SK-N-SH treated with all-trans-retinoic acid at 6 μM for 48 hours (cell line): Measurements from ENCODE around the gene ROPN1.

Experiments
- ATAC-seq: fragments of 200-7000 bp; cut with Tn5 transposase; 3 replicates; pipeline ENCODE4 v1.9.1; 2020; ENCODE audit warnings: mild to moderate bottlenecking, moderate library complexity
- ARNTL ChIP-seq: fragments of 450-650 bp; formaldehyde crosslinking; IDR thresholded peaks from 2 replicates; pipeline ENCODE4 v1.5.0; 2020; ENCODE audit warnings: low read depth, mild to moderate bottlenecking, moderate library complexity, borderline replicate concordance
- CREB5 ChIP-seq: fragments of 250-450 bp; sonication (Bioruptor Pico); IDR thresholded peaks from 2 replicates; pipeline ENCODE4 v1.5.1; 2020; ENCODE audit warnings: low read depth, mild to moderate bottlenecking, moderate library complexity
- CSRNP3 ChIP-seq: fragments of 250-450 bp; sonication (Bioruptor Pico); IDR thresholded peaks from 2 replicates; pipeline ENCODE4 v1.5.1; 2021; ENCODE audit warnings: mild to moderate bottlenecking, moderate library complexity
- GLIS3 ChIP-seq: fragments of 250-450 bp; sonication (Bioruptor Pico); IDR thresholded peaks from 2 replicates; pipeline ENCODE4 v1.5.0; 2020; ENCODE audit warnings: mild to moderate bottlenecking, moderate library complexity
- ISL1 ChIP-seq: fragments of 250-450 bp; sonication (Bioruptor Pico); IDR thresholded peaks from 2 replicates; pipeline ENCODE4 v2.1.2; 2022; ENCODE audit warnings: mild to moderate bottlenecking, moderate library complexity
- OSR1 ChIP-seq: fragments of 250-450 bp; sonication (Bioruptor Pico); IDR thresholded peaks from 2 replicates; pipeline ENCODE4 v1.8.0; 2022; ENCODE audit warnings: moderate library complexity, mild to moderate bottlenecking, inconsistent platforms
- POU6F1 ChIP-seq: fragments of 250-450 bp; sonication (Bioruptor Pico); IDR thresholded peaks from 2 replicates; pipeline ENCODE4 v1.8.0; 2021; ENCODE audit warnings: low read depth, mild to moderate bottlenecking, moderate library complexity, borderline replicate concordance
- PPARA ChIP-seq: fragments of 250-450 bp; sonication (Bioruptor Pico); IDR thresholded peaks from 2 replicates; pipeline ENCODE4 v1.5.0; 2020; ENCODE audit warnings: mild to moderate bottlenecking, borderline replicate concordance
- RARB ChIP-seq: fragments of 250-450 bp; sonication (Bioruptor Pico); IDR thresholded peaks from 2 replicates; pipeline ENCODE4 v1.8.0; 2021; ENCODE audit warnings: mild to moderate bottlenecking, moderate library complexity
- SNAI2 ChIP-seq: fragments of 250-450 bp; sonication (Bioruptor Pico); IDR thresholded peaks from 2 replicates; pipeline ENCODE4 v1.5.0; 2020; ENCODE audit warnings: mild to moderate bottlenecking, moderate library complexity
- TCF4 ChIP-seq: fragments of 250-450 bp; sonication (Bioruptor Pico); IDR thresholded peaks from 2 replicates; pipeline ENCODE4 v1.8.0; 2021; ENCODE audit warnings: mild to moderate bottlenecking, moderate library complexity, borderline replicate concordance
- TOX ChIP-seq: fragments of 250-450 bp; sonication (Bioruptor Pico); IDR thresholded peaks from 2 replicates; pipeline ENCODE4 v1.8.0; 2021; ENCODE audit warnings: mild to moderate bottlenecking, moderate library complexity, borderline replicate concordance
- TSHZ2 ChIP-seq: fragments of 250-450 bp; sonication (Bioruptor Pico); IDR thresholded peaks from 2 replicates; pipeline ENCODE4 v1.5.0; 2020; ENCODE audit warnings: mild to moderate bottlenecking, moderate library complexity
- ZC3H10 ChIP-seq: fragments of 250-450 bp; sonication (Bioruptor Pico); IDR thresholded peaks from 2 replicates; pipeline ENCODE4 v1.5.1; 2021; ENCODE audit warnings: mild to moderate bottlenecking, moderate library complexity
- ZFP3 ChIP-seq: fragments of 250-450 bp; sonication (Bioruptor Pico); IDR thresholded peaks from 2 replicates; pipeline ENCODE4 v1.5.0; 2020; ENCODE audit warnings: mild to moderate bottlenecking, moderate library complexity
- ZNF565 ChIP-seq: fragments of 450-650 bp; formaldehyde crosslinking; conservative IDR thresholded peaks from 2 replicates; pipeline ENCODE4 v1.5.0; 2020; ENCODE audit warnings: low read depth, mild to moderate bottlenecking, moderate library complexity
- ZNF70 ChIP-seq: fragments of 450-650 bp; formaldehyde crosslinking; IDR thresholded peaks from 2 replicates; pipeline ENCODE4 v1.5.0; 2020; ENCODE audit warnings: mild to moderate bottlenecking, moderate library complexity
- ZNF8 ChIP-seq: fragments of 450-650 bp; formaldehyde crosslinking; IDR thresholded peaks from 2 replicates; pipeline ENCODE4 v1.5.0; 2020; ENCODE audit warnings: mild to moderate bottlenecking, moderate library complexity

ROPN1 gene

GRCh38 chr3:124035463-124036121 lies 43.7 kb upstream of the ROPN1 start (continued):
- TF ChIP-seq POU6F1 (no peak), ZFP3 (no peak), CREB5 (CRISPR knock-in tag) (no peak), ZNF565 (CRISPR knock-in tag) (no peak), TOX (CRISPR knock-in tag) (no peak), ARNTL (no peak), GLIS3 (CRISPR knock-in tag) (no peak)

DNA sequence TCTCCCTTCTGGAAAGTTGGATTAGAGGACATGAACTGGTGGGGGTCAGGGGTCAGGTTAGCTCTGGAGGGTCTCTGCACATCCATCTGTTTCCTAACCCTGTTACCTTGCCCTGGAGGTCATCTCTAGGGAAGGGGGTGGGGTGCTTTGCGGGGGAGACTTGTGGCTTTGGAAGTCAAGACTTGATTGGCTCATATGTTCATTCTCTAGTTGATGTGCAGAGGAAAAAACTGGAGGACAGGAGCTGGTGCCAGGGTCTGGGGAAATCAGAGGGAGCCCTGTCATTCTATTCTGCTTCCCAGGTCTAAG lies 42.9 kb upstream of the ROPN1 start:
- ATAC-seq = no peak
- TF ChIP-seq ZC3H10 (CRISPR knock-in tag) (no peak), ZFP3 (no peak), POU6F1 (no peak), TSHZ2 (CRISPR knock-in tag) (no peak), ISL1 (CRISPR knock-in tag) (no peak), OSR1 (CRISPR knock-in tag) (no peak), PPARA (CRISPR knock-in tag) (no peak), SNAI2 (CRISPR knock-in tag) (no peak), ZNF8 (CRISPR knock-in tag) (no peak), ZNF565 (CRISPR knock-in tag) (no peak), RARB (CRISPR knock-in tag) (no peak), ZNF70 (CRISPR knock-in tag) (no peak), TCF4 (CRISPR knock-in tag) (no peak)

- ATAC-seq = peak; percentile 27
- no peak for TF ChIP-seq CSRNP3 (CRISPR knock-in tag)
- no peak for TF ChIP-seq ISL1 (CRISPR knock-in tag)
- no peak for TF ChIP-seq TCF4 (CRISPR knock-in tag)
- TF ChIP-seq, all 23 proteins: peak for 0
Observed at GRCh38 chr3:124034016-124034843, 42.3 kb upstream of the ROPN1 start.
